HFFc6 (cell line): Measurements from ENCODE around the gene MT4. TPM values are rescaled to one million over a fixed set of nuclear protein-coding genes. Genes with fewer than 3 reads are reported as not detected.

Experiments
- DNase-seq: peaks from one replicate; pipeline ENCODE4 v3.0.0-alpha.2; 2018
- H3K27ac Mint-ChIP-seq: 2 replicates; pipeline ENCODE4 v1.8.0; 2020; ENCODE audit warnings: mild to moderate bottlenecking, mixed read lengths
- H3K27me3 Mint-ChIP-seq: 2 replicates; pipeline ENCODE4 v1.8.0; 2021; ENCODE audit warnings: mild to moderate bottlenecking, moderate library complexity, mixed read lengths; ENCODE audit not compliant: insufficient read depth
- H3K36me3 Mint-ChIP-seq: 2 replicates; pipeline ENCODE4 v1.8.0; 2021; ENCODE audit warnings: low read depth, mixed read lengths
- H3K4me1 Mint-ChIP-seq: 2 replicates; pipeline ENCODE4 v1.8.0; 2020; ENCODE audit warnings: low read depth, mixed read lengths
- H3K4me3 Mint-ChIP-seq: 2 replicates; pipeline ENCODE4 v1.8.0; 2020; ENCODE audit warnings: mild to moderate bottlenecking, moderate library complexity, mixed read lengths
- H3K9me3 Mint-ChIP-seq: 2 replicates; pipeline ENCODE4 v1.8.0; 2020; ENCODE audit warnings: mild to moderate bottlenecking, mixed read lengths
- CTCF ChIP-seq: fragments of 200-600 bp; sonication (generic); IDR thresholded peaks from 2 replicates; pipeline ENCODE4 v1.5.0; 2021; ENCODE audit warnings: antibody characterized with exemption, mild to moderate bottlenecking
- total RNA-seq, 6 experiments: library from RNA; stranded (reverse); fragmentation: NEBNext Ultra II Directional; extraction: Animal tissue kit (Norgen Biotek cat#: 25700); gene quantifications; 2 replicates in 1 of 6; 3 replicates in 5 of 6; pipeline ENCODE4 v1.2.3, GENCODE V29; 2021

MT4 gene
- total RNA-seq, 6 experiments from 2014 or later = not detected

GRCh38 chr16:56560447-56560846 lies 4.4 kb upstream of the MT4 start:
- Mint-ChIP-seq H3K9me3 (no peaks in the 10 kb centered on the region), H3K4me1 (peaks cover 15% of the 10 kb centered on the region), H3K36me3 (no peaks in the 10 kb centered on the region), H3K27ac (no peak overlapping the region), H3K27me3 (peaks cover 27% of the 10 kb centered on the region), H3K4me3 (no peak overlapping the region)
- DNase-seq = no peak
- no peak for TF ChIP-seq CTCF

- no peak for DNase-seq
- H3K27me3 Mint-ChIP-seq = peaks cover 29% of the 10 kb centered on the region
- no peaks in the 10 kb centered on the region for H3K9me3 Mint-ChIP-seq
- no peak for TF ChIP-seq CTCF
- H3K4me1 Mint-ChIP-seq = peaks cover 15% of the 10 kb centered on the region
- no peak overlapping the region for H3K27ac Mint-ChIP-seq
- no peaks in the 10 kb centered on the region for H3K36me3 Mint-ChIP-seq
- no peak overlapping the region for H3K4me3 Mint-ChIP-seq
Measured at GRCh38 chr16:56561126-56561525, 3.7 kb upstream of the MT4 start.

- TF ChIP-seq CTCF = no peak
- peaks cover 8% of the 10 kb centered on the region for H3K9me3 Mint-ChIP-seq
- no peaks in the 10 kb centered on the region for H3K4me1 Mint-ChIP-seq
- H3K4me3 Mint-ChIP-seq = no peak overlapping the region
- H3K27ac Mint-ChIP-seq = no peak overlapping the region
- no peak for DNase-seq
- H3K27me3 Mint-ChIP-seq = peaks cover 57% of the 10 kb centered on the region
- H3K36me3 Mint-ChIP-seq = peaks cover 7% of the 10 kb centered on the region
Measured at GRCh38 chr16:56569971-56570370, 5.1 kb downstream of the MT4 start.

- Mint-ChIP-seq H3K4me3 (no peak overlapping the region), H3K27me3 (peaks cover 46% of the 10 kb centered on the region), H3K4me1 (no peaks in the 10 kb centered on the region), H3K36me3 (peaks cover 10% of the 10 kb centered on the region), H3K27ac (no peak overlapping the region), H3K9me3 (peaks cover 13% of the 10 kb centered on the region)
- no peak for TF ChIP-seq CTCF
- DNase-seq = no peak
Measured at GRCh38 chr16:56571525-56571924, 6.7 kb downstream of the MT4 start.

GRCh38 chr16:56574625-56575024 lies 9.8 kb downstream of the MT4 start:
- no peaks in the 10 kb centered on the region for H3K4me1 Mint-ChIP-seq
- H3K27ac Mint-ChIP-seq = no peak overlapping the region
- H3K27me3 Mint-ChIP-seq = peaks cover 30% of the 10 kb centered on the region

More at GRCh38 chr16:56574625-56575024, 9.8 kb downstream of the MT4 start:
- Mint-ChIP-seq H3K9me3 (peaks cover 13% of the 10 kb centered on the region), H3K36me3 (peaks cover 10% of the 10 kb centered on the region), H3K4me3 (no peak overlapping the region)
- no peak for DNase-seq
- TF ChIP-seq CTCF = no peak
